Osteocyte (in vitro differentiated cells): ENCODE data around the gene CCDC167. TPM values are rescaled to one million over a fixed set of nuclear protein-coding genes. Genes with fewer than 3 reads are reported as not detected.

Experiments used
- DNase-seq: peaks from one replicate; pipeline ENCODE4 v3.0.0; 2021; ENCODE audit warnings: mixed read lengths; ENCODE audit not compliant: unreplicated experiment; ENCODE audit errors: extremely low spot score
- H3K27ac Mint-ChIP-seq: one replicate; pipeline ENCODE4 v1.8.0; 2021; ENCODE audit warnings: mild to moderate bottlenecking, mixed read lengths; ENCODE audit not compliant: unreplicated experiment
- H3K27me3 Mint-ChIP-seq: one replicate; pipeline ENCODE4 v1.8.0; 2021; ENCODE audit warnings: mixed read lengths; ENCODE audit not compliant: unreplicated experiment
- H3K36me3 Mint-ChIP-seq: one replicate; pipeline ENCODE4 v1.8.0; 2021; ENCODE audit warnings: mixed read lengths; ENCODE audit not compliant: unreplicated experiment
- H3K4me1 Mint-ChIP-seq: one replicate; pipeline ENCODE4 v1.8.0; 2021; ENCODE audit warnings: mixed read lengths; ENCODE audit not compliant: unreplicated experiment
- H3K4me3 Mint-ChIP-seq: one replicate; pipeline ENCODE4 v1.8.0; 2021; ENCODE audit warnings: mild to moderate bottlenecking, moderate library complexity, mixed read lengths; ENCODE audit not compliant: unreplicated experiment
- H3K9me3 Mint-ChIP-seq: one replicate; pipeline ENCODE4 v1.8.0; 2021; ENCODE audit warnings: mixed read lengths; ENCODE audit not compliant: unreplicated experiment
- CTCF ChIP-seq: fragments of 200-600 bp; sonication (generic); IDR thresholded peaks from 2 replicates; pipeline ENCODE4 v1.5.0; 2021; ENCODE audit warnings: antibody characterized with exemption, mild to moderate bottlenecking, moderate library complexity
- total RNA-seq: library from RNA; stranded (reverse); gene quantifications from 2 replicates; pipeline ENCODE4 v1.2.1, GENCODE V29; 2021

The CCDC167 gene
- total RNA-seq, 1 donor from 2014 or later, result 23.0 TPM

DNA sequence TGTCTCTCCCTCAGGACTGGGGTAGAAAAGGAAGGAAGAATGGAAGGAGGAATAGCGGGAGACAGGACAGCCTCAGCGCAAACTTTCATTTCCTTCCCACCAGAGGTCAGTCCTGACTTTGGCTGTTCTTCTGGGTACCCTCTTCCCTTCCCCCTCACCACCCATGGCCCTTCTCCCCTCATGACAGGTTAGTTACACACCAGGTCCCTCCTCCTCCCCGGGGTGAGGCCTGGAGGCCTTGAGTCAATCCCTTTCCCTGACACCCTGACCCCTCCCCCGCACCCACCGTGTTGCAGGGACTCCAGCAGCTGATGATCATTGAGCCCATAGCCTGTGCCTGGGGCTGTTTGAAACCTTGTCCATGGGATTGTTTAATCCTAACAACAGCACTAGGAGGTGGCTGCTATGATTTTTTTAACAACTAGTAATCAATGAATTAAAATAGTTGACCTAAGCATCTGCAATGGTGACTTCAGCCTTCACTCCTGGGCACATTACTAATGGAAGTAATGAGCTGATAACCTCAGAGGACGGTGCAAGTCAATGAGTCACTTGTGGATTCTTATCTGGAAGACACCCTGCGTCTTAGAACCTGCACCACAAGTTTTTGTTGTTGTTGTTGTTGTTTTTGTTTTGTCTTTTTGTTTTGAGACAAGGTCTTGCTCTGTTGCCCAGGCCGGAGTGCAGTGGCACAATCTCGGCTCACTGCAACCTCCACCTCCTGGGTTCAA, 46.6 kb upstream of the CCDC167 start:
- no peak for TF ChIP-seq CTCF
- DNase-seq, result no peak
- Mint-ChIP-seq H3K36me3 (no peaks in the 10 kb centered on the region), H3K4me1 (no peaks in the 10 kb centered on the region), H3K27me3 (no peaks in the 10 kb centered on the region), H3K4me3 (no peak overlapping the region), H3K27ac (no peak overlapping the region), H3K9me3 (no peaks in the 10 kb centered on the region)

- H3K4me3 Mint-ChIP-seq, result no peak overlapping the region
- TF ChIP-seq CTCF, result no peak
- no peaks in the 10 kb centered on the region for H3K4me1 Mint-ChIP-seq
- H3K27me3 Mint-ChIP-seq, result no peaks in the 10 kb centered on the region
- no peak overlapping the region for H3K27ac Mint-ChIP-seq
- H3K9me3 Mint-ChIP-seq, result no peaks in the 10 kb centered on the region
- DNase-seq, result no peak
- no peaks in the 10 kb centered on the region for H3K36me3 Mint-ChIP-seq
These were observed 44.8 kb upstream of the CCDC167 start for GRCh38 chr6:37544530-37544929.

DNA sequence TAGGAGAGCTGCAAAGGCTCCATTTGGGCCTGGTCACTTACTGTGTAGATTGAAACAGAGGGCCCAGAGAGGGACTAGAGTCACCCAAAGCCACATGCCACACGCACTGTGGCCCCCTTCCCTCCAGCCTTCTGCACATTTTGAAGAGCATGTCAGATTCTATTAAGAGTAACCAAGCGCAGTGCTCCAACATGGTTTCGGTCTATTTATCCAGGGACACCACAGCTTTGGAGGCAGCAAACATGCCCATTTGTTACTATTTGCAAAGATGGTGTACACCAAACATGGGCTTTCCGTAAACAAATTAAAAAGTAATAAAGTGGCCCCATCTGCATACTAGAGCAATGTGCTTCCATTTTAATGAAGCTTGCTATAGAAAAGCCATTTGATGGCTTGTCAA, 43.7 kb upstream of the CCDC167 start:
- Mint-ChIP-seq H3K27ac (no peak overlapping the region), H3K9me3 (no peaks in the 10 kb centered on the region), H3K27me3 (no peaks in the 10 kb centered on the region), H3K36me3 (no peaks in the 10 kb centered on the region), H3K4me1 (no peaks in the 10 kb centered on the region), H3K4me3 (no peak overlapping the region)
- DNase-seq, result no peak
- TF ChIP-seq CTCF, result no peak

- H3K4me3 Mint-ChIP-seq, result no peak overlapping the region
- H3K36me3 Mint-ChIP-seq, result no peaks in the 10 kb centered on the region
- H3K27me3 Mint-ChIP-seq, result peaks cover 11% of the 10 kb centered on the region
- no peak for DNase-seq
- H3K4me1 Mint-ChIP-seq, result no peaks in the 10 kb centered on the region
- no peaks in the 10 kb centered on the region for H3K9me3 Mint-ChIP-seq
- no peak overlapping the region for H3K27ac Mint-ChIP-seq
- TF ChIP-seq CTCF, result no peak
These were observed 41.7 kb upstream of the CCDC167 start for GRCh38 chr6:37541346-37541745.

- Mint-ChIP-seq H3K4me3 (no peak overlapping the region), H3K9me3 (no peaks in the 10 kb centered on the region), H3K36me3 (no peaks in the 10 kb centered on the region), H3K27ac (no peak overlapping the region), H3K27me3 (peaks cover 14% of the 10 kb centered on the region), H3K4me1 (peaks cover 8% of the 10 kb centered on the region)
- no peak for TF ChIP-seq CTCF
- no peak for DNase-seq
These were observed 40.7 kb upstream of the CCDC167 start for GRCh38 chr6:37540390-37540789.
